GM11168 (cell line): ENCODE measurements around the gene ME3.
"Not testable (repeated sequence)": the region's sequence is repeated elsewhere in the genome, so short reads cannot be mapped to it uniquely, and the experiment has no call there.

Experiments
- in situ Hi-C: fragments of 300-500 bp; cut with MboI; formaldehyde crosslinking; loops from one replicate; pipeline ENCODE4 v1.12.0; 2022; ENCODE audit warnings: low sequenced_read_pairs; ENCODE audit not compliant: unreplicated experiment

The ME3 gene

DNA sequence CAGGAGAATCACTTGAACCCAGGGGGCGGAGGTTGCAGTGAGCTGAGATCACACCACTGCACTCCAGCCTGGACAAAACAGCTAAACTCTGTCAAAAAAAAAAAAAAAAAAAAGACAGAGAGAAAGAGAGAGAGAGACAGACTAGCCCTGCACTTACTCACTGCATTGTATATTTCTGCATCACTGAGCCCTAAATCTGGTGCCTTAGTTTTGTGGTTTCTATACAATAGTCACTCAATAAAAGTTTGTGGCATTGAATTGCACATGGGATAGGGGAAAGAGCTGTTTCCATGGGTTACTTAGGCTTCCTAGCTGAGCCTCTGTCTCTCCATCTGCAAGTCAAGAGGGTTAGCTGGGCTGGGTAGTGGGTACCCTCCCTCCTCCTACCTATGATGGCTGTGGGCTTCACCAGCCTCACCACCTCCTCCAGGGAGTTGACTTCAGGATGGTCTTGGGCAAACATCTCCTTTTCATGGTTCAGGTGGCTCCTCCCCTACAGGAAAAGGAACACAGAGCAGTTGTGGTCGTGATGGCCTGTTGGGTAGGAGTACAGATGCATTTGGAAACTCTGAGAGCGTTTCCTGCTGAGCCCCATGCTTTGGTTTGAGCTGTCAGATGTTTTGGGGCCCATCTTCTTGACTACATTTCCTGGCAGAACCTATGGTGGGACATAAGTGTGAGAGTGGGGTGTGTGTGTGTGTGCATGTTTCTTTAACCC lies 224.5 kb downstream of the ME3 start:
- in situ Hi-C loops: no loop called here

DNA sequence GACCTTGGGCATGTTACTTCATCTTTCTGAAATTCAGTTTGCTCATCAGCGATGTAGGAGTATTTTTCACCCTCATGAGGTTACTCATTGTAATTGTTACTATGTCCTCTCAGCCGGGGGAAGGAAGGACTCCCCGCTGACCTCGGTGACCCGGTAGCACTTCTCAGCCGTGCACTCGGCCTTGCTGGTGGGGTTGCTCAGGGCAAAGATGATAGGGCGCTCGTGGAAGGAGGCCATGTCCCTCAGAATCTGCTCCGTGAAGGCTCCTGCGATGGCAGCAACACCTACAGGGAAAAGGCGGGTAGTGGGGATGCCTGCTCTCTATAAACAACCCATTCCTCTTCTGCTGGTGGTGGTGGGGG lies 225.5 kb downstream of the ME3 start:
- in situ Hi-C loops: no loop called here

DNA sequence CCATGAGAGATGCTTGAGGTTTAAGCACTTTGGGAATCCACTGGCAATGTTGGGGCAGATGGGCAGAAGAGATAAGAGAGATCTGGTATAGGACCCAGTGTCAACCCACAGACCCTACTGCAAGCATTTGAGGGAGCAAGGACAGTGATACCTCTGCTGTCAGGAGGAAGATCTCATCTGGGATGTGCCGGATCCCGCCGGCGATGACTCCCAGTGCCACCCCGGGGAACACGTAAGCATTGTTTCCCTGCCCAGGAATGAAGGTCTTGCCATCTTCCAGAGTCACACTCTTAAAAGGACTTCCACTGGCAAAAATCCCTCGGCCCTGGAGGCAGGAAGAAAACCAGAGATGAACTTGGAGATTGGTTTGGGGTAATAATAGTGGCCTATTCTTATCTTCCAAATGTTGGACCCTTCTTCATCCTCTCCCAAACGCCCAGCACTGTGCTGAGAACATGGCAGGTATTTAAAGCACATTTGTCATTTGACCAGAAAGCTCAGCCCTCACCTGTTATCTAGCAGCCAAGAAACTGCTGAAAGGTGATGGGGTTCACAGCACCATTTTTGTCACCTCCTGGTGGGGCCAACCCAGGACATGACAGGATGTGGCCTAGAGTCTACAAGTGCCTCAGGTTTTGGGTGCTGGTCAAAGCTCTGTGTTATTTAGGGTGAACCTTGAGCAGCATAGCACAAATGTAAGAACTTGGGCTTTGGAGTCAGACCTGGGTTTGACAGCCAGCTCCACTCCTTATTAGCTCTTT lies 226.1 kb downstream of the ME3 start:
- in situ Hi-C loops: no loop called here

DNA sequence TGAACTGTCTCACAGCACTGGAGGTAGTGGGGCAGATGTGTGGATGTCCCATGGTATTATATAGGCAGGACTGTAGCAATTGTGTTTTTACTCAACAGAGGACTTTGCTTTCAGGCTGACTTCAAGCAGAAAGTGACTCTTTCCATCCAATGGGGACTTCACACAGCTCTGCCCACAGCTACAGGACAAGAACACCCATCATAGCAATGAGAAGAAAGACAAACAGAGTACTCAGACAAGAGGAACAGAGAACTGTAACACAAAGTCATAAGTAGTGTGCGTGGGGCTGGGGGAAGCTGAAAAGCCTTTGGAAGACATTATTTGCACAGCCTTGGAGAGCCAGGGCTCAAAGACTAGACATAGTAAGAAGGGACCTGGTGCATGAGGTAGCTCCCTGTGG lies 227.4 kb downstream of the ME3 start:
- in situ Hi-C loops: no loop called here

DNA sequence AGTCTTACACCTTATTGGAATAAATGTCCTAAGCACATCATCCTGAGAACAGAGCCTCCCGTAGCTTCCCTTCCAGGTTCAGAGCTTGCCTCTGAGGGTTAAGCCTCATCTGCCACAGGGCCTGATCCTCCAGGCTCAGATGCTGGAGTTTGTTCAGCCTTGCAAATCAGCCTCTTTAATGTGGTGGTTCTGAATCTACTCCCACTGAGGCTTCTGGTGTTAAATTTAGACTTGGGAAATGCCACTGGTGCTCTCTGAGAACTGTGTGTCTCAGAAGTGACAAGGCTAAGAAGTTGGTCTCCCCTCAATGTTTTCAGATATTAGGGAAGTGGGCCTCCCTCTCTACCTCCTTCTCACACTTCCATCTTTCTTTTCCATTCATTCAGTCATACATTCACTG lies 229.0 kb downstream of the ME3 start:
- in situ Hi-C loops: no loop called here

DNA sequence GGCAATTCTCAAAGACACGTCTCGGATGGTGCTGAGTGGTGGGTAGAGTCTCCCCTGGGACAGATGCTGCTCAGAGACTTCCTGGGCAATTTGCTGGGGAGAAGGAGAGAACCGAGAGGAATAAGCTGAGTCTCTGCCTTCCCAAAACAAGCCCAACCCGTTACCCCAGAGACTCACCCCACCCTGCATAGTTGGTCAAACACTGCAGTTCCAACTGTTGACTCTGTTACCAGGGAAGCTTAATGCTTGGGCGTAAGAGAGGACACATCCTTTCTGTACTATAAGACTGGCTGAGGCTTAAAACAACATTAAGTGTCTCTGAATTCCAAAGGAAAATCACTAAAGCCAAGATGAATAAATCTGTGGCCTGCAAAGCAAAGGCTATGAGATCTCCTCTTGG lies 229.6 kb downstream of the ME3 start:
- in situ Hi-C loops: no loop called here

DNA sequence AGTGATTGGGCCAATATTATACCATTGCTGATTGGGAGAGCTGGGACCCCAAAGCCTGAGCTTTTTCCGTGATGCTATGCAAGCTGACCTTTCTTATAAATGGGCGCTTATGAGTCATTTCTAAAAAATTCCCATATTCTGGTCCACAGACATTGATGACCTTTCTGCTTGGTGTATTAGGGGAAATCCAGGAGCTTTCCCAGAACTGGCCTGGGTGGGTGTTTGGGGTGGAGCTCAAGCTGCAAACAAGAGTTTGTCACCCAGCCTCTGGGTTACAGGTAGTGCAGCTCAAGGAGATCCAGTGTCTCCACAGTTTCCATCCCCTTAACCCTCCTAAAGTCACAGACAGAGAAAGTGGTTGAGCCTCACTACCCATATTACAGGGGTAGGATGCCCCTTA lies 230.0 kb downstream of the ME3 start:
- in situ Hi-C loops: no loop called here

DNA sequence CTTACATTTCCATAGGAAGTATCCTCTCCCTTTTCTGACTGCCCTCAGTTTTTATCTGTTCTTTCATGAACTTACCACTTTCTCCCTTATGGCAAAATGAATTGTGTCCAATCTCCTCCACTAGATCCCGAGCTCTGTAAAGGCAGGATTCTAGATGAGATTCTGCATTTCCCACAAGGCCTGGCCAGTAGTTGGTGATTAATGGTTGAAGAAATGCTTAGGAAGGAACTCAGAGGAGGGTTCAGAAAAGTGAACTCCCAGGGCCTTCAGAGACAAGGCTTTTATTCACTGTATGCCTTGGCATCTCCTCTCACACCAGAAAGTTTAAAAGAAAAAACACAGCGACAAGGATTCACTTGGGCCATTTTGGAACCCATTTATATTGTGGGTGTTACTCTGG lies 231.6 kb downstream of the ME3 start:
- in situ Hi-C loops: no loop called here

DNA sequence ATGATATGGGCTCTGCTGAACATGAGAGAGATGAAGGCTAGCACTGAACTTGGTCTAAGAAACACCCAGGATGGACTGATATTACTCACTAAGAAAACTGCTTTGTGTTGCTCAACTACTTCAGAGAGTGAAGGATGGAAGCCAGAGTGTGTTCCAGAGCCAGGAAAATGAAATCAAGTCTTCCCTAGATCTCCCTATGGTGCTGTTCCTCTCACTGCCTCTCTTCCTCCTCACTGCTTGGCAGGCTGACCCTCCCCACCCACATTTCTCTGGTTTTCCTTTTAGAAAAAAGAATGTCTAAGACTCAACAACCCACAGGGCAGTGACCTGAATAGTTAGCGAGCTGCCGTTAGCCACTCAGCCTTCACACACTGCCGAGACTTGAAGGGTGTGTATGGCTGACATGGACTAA lies 232.1 kb downstream of the ME3 start:
- in situ Hi-C loops: no loop called here

DNA sequence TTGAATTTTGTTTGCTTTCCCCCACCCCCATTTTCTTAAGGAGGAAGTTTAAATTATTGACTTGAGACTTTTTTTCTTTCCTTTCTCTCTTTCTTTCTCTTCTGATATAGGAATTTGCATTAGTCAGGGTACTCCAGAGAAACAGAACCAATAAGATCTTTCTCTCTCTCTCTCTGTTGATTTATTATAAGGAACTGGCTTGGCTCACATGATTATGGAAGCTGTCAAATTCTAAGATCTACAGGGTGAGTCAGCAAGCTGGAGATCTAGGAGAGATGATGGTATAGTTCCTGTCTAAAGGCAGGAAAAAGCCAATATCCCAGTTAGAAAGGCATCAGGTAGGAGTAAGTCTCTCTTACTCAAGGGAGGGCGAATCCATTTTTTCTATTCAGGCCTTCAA lies 233.7 kb downstream of the ME3 start:
- in situ Hi-C loops: no loop called here

DNA sequence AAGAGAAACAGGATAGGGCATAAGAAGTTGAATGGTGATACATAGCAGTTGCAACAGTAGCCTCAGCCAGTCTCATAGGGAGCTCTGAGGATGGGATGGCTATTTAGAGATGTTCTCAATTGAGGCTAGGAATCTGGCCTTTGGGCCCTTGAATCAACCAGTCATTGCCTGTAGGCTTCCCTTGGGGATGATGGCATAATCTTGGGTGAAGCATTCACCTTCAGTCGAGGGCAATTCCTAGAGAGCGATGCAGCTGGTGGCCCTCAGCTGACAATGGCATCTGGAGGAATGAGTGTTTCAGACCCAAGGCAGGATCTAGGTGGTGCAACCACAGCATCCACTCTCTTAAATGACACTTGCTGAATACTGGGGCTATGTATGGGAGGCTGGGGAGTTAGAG lies 236.7 kb downstream of the ME3 start:
- in situ Hi-C loops: no loop called here

DNA sequence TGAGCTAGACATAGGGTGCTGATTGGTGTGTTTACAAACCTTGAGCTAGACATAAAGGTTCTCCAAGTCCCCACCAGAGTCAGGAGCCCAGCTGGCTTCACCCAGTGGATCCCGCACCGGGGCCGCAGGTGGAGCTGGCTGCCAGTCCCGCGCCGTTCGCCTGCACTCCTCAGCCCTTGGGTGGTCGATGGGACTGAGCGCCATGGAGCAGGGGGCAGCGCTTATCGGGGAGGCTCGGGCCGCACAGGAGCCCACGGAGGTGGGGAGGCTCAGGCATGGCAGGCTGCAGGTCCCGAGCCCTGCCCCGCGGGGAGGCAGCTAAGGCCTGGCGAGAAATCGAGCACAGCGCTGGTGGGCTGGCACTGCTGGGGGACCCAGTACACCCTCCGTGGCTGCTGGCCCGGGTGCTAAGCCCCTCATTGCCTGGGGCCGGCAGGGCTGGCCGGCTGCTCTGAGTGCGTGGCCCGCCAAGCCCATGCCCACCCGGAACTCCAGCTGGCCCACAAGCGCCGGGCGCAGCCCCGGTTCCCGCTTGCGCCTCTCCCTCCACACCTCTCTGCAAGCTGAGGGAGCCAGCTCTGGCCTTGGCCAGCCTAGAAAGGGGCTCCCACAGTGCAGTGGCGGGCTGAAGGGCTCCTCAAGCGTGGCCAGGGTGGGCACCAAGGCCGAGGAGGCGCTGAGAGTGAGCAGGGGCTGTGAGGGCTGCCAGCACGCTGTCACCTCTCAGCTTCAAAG lies 238.9 kb downstream of the ME3 start:
- in situ Hi-C loops: not testable (repeated sequence)

DNA sequence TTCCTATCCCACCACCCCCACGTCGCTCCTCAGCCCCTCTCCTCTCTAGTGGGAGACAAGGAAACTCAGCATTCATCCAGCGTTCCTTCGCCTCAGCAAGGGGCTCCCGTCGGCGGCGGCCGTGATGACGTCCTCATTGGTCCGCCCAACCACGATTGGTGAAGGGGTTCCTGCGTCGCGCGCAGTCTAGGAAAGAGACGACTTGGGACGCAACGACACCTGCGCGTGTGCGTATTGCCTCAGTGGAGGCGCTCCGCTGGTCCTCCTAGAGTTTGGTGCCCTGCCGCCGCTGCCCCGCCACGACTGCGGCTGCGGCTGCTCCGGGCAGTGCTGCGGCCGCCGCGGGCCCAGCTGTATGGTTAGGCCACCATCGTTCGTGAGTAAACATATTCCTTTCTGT lies 241.2 kb downstream of the ME3 start:
- in situ Hi-C loops: no loop called here

DNA sequence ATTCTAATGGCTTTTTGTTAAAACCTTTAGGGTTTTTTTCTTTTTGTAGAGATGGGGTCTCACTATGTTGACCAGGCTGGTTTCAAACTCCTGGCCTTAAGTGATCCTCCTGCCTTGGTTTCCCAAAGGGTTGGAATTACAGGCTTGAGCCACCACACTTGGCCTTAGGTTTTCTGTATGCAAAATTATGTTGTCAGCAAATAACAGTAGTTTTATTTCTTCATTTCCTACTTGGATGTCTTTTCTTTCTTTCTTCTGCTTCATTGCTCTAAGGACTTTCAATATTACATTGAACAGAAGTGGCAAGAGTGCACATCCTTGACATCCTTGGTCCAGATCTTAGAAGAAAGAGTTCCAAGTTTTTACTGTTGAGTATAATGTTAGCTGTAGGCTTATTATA lies 245.0 kb downstream of the ME3 start:
- in situ Hi-C loops: no loop called here

DNA sequence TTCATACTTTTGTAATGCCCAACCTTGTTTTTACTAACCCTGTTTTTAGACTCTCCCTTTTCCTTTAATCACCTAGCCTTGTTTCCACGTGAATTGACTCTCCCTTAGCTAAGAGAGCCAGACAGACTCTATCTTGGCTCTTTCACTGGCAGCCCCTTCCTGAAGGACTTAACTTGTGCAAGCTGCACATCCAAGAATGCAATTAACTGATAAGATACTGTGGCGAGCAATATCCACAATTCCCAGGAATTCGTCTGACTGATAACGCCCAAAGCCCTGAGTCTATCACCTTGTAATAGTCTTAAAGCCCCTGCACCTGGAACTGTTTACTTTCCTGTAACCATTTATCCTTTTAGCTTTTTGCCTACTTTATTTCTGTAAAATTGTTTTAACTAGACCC lies 248.9 kb downstream of the ME3 start:
- in situ Hi-C loops: not testable (repeated sequence)

DNA sequence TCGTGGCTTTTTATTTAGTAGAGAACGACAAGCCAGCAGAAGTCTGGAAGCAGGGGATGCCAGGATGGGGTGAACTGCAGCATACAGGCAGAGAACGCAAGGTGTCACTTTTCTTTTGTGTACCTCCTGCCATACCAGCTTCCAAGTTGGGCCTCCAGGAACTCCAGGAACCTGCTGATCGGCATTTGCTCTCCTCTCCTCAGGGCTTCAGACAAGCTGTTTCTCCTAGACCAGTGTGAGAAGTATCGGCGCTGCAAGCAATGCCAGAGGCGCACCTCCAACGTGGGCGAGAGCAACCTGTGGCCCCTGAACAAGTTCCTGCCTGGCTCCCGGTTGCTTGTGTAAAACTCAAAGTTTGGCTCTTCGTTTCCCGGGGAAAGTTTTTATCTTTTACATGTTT lies 250.0 kb downstream of the ME3 start:
- in situ Hi-C loops: no loop called here

DNA sequence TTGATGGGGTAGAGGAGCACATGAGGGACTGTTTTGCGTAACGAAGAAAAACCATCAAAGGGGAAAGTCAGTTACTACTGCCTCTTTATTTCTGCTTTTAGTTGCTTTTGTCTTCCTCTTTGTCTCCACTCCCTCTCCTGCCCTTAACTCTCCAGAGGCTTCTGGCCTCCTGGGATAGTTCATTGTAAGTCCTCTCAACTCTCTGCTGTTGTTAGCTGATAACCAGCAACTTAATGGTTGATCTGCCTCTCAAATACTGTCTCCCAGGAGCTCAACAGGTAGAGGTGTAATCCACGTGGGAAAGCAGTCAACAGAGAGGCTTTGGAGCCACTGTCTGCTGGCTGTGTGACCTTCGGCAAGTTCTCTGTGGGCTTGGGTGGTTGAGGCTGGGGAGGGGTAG lies 250.5 kb downstream of the ME3 start:
- in situ Hi-C loops: no loop called here

DNA sequence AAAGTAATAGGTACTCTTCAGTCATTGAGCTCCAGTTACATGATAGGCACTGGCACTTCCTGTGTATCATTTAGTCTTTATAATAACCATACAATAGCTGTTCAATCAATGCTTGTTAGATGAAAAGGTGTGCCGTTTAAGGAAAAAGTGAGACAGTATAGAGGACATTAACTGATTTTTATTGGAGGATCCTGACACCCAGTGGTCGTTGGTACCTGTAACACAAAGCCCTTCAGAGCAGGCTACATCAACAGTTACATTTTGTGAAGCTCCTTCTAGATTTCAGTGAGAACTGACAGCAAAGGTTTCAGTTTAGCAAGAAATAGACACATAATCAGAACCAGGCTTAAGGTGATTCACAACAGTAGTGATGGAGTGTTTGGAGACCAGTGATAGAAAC lies 253.5 kb downstream of the ME3 start:
- in situ Hi-C loops: no loop called here

DNA sequence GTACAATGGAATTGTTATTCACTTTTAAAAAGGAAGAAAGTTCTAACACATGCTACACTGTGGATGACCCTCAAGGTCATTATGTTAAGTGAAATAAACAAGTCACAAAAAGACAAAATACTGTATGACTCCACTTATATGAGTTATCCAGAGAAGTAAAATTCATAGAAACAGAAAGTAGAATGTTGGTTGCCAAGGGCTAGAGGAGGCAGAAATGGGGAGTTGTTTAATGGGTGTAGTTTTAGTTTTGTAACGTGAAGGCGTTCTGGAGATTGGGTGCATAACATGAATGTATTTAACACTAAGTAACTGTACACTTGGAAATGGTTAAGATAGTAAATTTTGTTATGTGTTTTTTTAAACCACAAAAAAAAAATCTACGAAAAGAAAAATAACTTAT lies 253.9 kb downstream of the ME3 start:
- in situ Hi-C loops: no loop called here

DNA sequence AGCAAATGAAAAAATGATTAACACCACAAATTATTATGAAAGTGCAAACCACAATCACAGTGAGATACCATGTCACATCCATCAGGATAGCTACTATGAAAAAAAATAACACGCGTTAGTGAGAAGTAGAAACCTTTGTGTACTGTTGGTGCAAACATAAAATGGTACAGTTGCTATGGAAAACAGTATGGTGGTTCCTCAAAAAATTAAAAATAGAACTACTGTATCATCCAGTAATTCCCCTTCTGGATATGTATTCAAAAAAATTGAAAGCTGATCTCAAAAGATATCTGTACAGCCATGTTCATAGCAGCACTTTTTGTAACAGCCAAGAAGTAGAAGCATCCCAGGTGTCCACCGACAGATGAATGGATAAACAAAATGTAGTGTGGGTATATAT lies 254.3 kb downstream of the ME3 start:
- in situ Hi-C loops: no loop called here

DNA sequence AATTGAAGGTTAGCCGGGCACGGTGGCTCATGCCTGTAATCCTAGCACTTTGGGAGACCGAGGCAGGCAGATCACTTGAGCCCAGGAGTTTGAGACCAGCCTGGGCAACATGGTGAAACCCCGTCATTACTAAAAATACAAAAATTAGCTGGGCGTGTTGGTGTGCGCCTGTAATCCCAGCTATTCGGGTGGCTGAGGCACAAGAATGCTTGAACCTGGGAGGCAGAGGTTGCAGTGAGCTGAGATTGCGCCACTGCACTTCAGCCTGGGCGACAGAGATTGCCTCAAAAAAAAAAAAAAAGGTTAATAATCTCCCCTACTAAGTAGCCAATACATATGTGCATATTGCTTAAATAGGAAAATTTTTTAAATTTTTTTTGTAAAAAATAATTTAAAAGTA lies 255.5 kb downstream of the ME3 start:
- in situ Hi-C loops: not testable (repeated sequence)
